Right lobe of liver (tissue), 6 donors: ENCODE measurements around the gene IVD. TPM values are rescaled to one million over a fixed set of nuclear protein-coding genes. Genes with fewer than 3 reads are reported as not detected.

ENCODE experiments used
- ATAC-seq, 4 donors: fragments of 200-7000 bp; cut with Tn5 transposase; one replicate each; pipeline ENCODE4 v1.9.1; 2020; ENCODE audit warnings: mild to moderate bottlenecking in 4 of 4, moderate library complexity in 4 of 4
- DNase-seq, 3 donors: peaks; one replicate each; pipeline ENCODE4 v3.0.0-alpha.2; 2020
- H3K27ac ChIP-seq, 3 donors: fragments of 200-600 bp; one replicate each; pipeline ENCODE4 v1.8.0; 2022
- H3K27me3 ChIP-seq, 2 donors: fragments of 200-600 bp; one replicate each; pipeline ENCODE4 v1.8.0; 2022
- H3K36me3 ChIP-seq, 4 donors: fragments of 200-600 bp; sonication (generic) in 1 of 4; one replicate each; pipeline versions ENCODE4 v1.5.1 to v1.8.0; 2017 to 2022; ENCODE audit warnings: control low read depth in 1 of 4
- H3K4me1 ChIP-seq, 4 donors: fragments of 200-600 bp; sonication (generic) in 1 of 4; one replicate each; pipeline versions ENCODE4 v1.5.1 to v1.8.0; 2017 to 2022; ENCODE audit warnings: control low read depth in 1 of 4
- H3K4me3 ChIP-seq, 3 donors: fragments of 200-600 bp; one replicate each; pipeline ENCODE4 v1.8.0; 2022
- H3K9me3 ChIP-seq, 4 donors: fragments of 200-600 bp; sonication (generic) in 1 of 4; one replicate each; pipeline versions ENCODE4 v1.5.1 to v1.8.0; 2017 to 2022; ENCODE audit warnings: control low read depth in 1 of 4
- CTCF ChIP-seq, 4 donors: fragments of 200-600 bp in 3 of 4; fragments of 450-650 bp in 1 of 4; IDR thresholded peaks; one replicate each; pipeline versions ENCODE4 v1.5.1 to v1.8.0; 2016 to 2022; ENCODE audit warnings: antibody characterized with exemption in 4 of 4, mild to moderate bottlenecking in 2 of 4
- POLR2A ChIP-seq: fragments of 450-650 bp; IDR thresholded peaks from one replicate; pipeline ENCODE4 v1.6.1; 2017; ENCODE audit warnings: antibody characterized with exemption, mild to moderate bottlenecking
- WGBS: methylation state at CpG from one replicate; pipeline ENCODE4 v1.1.6; 2018; ENCODE audit warnings: low coverage, low lambda C conversion rate; ENCODE audit not compliant: insufficient coverage; ENCODE audit errors: missing lambda C conversion rate; 5-methylcytosine and 5-hydroxymethylcytosine counted together
- intact Hi-C, 2 donors: fragments of 100-400 bp; cut with DNase I; formaldehyde crosslinking; loops; one replicate each; pipeline versions ENCODE4 v1.11.2 to v1.14.1; 2022
- total RNA-seq, 6 experiments: library from RNA; depleted of rRNA in 2 of 6; stranded (reverse); fragments of >200 nt in 2 of 6; fragmentation: NEBNext Ultra II Directional in 3 of 6; extraction: Animal tissue kit (Norgen Biotek cat#: 25700) in 3 of 6; gene quantifications; one replicate each; pipeline versions ENCODE4 v1.1.0 to v1.2.4, GENCODE V29; 2016 to 2023
- donor health status: DM: no; HTN: yes; CAD: no.
- donor health status: DM: no; HTN: no; CAD: no.
- donor health status: DM: no; HTN: no; CAD: no.
- donor health status: DM: no; HTN: yes; CAD: no.
- donor health status: DM: no; HTN: yes; CAD: no.

IVD gene
- total RNA-seq, 6 experiments from 2014 or later = 89.7 to 231 (median 122) TPM

- intact Hi-C loops = no loop called here
- no peaks in the 10 kb centered on the region for H3K9me3 ChIP-seq
- H3K27me3 ChIP-seq = no peaks in the 10 kb centered on the region
- H3K27ac ChIP-seq = peak within 1 kb of the TSS in 2 of 3 donors; percentile 49 to 54
- peak; percentile 85 to 91 (median 90) for ATAC-seq
- H3K4me3 ChIP-seq = peak within 1 kb of the TSS; percentile 72 to 89 (median 84)
- peak; percentile 98 for DNase-seq
- peaks cover 0 to 13% (median 2%) of the 10 kb centered on the region in 4 donors for H3K4me1 ChIP-seq
- 0% methylated on average over 15 of the region's 119 CpGs for WGBS
- H3K36me3 ChIP-seq = no peaks in the 10 kb centered on the region
- TF ChIP-seq CTCF (IDR thresholded peaks at IDR 0.05) (peak in 2 of 4 donors; percentile 1 to 5), POLR2A (no peak)
Measured at GRCh38 chr15:40440743-40441564, 35.4 kb downstream of the IVD start, which contains the start of gene BAHD1. BAHD1 (plus strand) TSS chr15:40440953; CDS start chr15:40458465, 17,512 bp downstream.

GRCh38 chr15:40441565-40442531 lies 36.3 kb downstream of the IVD start:
- peak in 3 of 4 donors; percentile 10 to 22 (median 10) for ATAC-seq
- intact Hi-C loops = no loop called here
- peak in 1 of 3 donors; percentile 55 for DNase-seq
- Histone ChIP-seq H3K4me1 (peaks cover 0 to 4% (median 0%) of the 10 kb centered on the region in 4 donors), H3K36me3 (no peaks in the 10 kb centered on the region), H3K27ac (peak overlapping the region in 1 of 3 donors; percentile 49), H3K9me3 (no peaks in the 10 kb centered on the region), H3K4me3 (peak overlapping the region; percentile 72 to 89 (median 84)), H3K27me3 (no peaks in the 10 kb centered on the region)
- WGBS = under 1% methylated on average over 29 of the region's 119 CpGs
- peak in 3 of 4 donors; percentile 13 to 31 (median 15) for TF ChIP-seq CTCF (IDR thresholded peaks at IDR 0.05)
- no peak for TF ChIP-seq POLR2A

- intact Hi-C loops = no loop called here
- H3K36me3 ChIP-seq = no peaks in the 10 kb centered on the region
- no peaks in the 10 kb centered on the region for H3K27me3 ChIP-seq
- H3K4me3 ChIP-seq = no peak overlapping the region
- no peak for DNase-seq
- no peaks in the 10 kb centered on the region for H3K9me3 ChIP-seq
- H3K4me1 ChIP-seq = peaks cover 0 to 4% (median 0%) of the 10 kb centered on the region in 4 donors
- ATAC-seq = no peak
- 91% methylated on average over 4 of the region's 4 CpGs for WGBS
- TF ChIP-seq CTCF (IDR thresholded peaks at IDR 0.05) = no peak
- no peak overlapping the region for H3K27ac ChIP-seq
Measured at GRCh38 chr15:40443255-40443654, 37.7 kb downstream of the IVD start.

- Histone ChIP-seq H3K4me1 (peaks cover 0 to 4% (median 0%) of the 10 kb centered on the region in 4 donors), H3K27ac (no peak overlapping the region), H3K9me3 (no peaks in the 10 kb centered on the region), H3K36me3 (no peaks in the 10 kb centered on the region), H3K27me3 (no peaks in the 10 kb centered on the region), H3K4me3 (no peak overlapping the region)
- 75% methylated on average over 3 of the region's 3 CpGs for WGBS
- no peak for ATAC-seq
- no peak for TF ChIP-seq CTCF (IDR thresholded peaks at IDR 0.05)
- TF ChIP-seq POLR2A = no peak
- intact Hi-C loops = no loop called here
- DNase-seq = no peak
Measured at GRCh38 chr15:40443846-40444245, 38.3 kb downstream of the IVD start.
